Measurements from ENCODE around the gene AIDA.

- TF ChIP-seq CTCF (IDR thresholded peaks at IDR 0.05; ENCODE audit: low read length) (no peak), EZH2 (IDR thresholded peaks at IDR 0.05; ENCODE audit: borderline replicate concordance, low read length) (no peak)
Measured at GRCh38 chr1:222757646-222758268, 45.5 kb upstream of the AIDA start.

All from OCI-LY1 (cell line).